ENCODE data around the gene TSPO2.

Gene TSPO2

DNA sequence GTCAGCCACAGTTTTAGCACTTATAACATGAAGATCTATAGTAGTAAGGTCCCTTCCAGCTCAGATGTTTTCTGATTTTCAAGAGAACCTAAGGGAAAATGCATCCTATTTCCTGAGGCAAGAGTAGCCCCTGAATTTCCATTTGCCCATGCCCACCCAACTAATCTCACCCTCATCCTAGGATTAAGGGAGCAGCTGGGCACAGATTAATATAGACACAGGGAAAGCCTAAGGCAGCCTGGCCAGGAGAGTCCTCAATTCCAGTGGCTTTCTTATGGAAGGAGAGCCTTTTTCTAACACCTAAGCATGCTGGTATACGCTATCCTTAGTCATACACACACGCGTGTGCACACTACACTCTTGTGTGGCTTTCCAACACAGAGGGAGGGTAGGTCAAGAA, 12.2 kb downstream of the TSPO2 start:
- H3K27me3 ChIP-seq (ENCODE audit: control insufficient read depth in 3 of 3, insufficient read depth in 3 of 3, low read depth in 1 of 3, low read length in 3 of 3), result no peaks in the 10 kb centered on the region
- no peak overlapping the region for H3K4ac ChIP-seq (ENCODE audit: low read length)
- H2AK5ac ChIP-seq (ENCODE audit: low read depth, low read length), result no peak overlapping the region
- H2BK12ac ChIP-seq (ENCODE audit: low read length), result no peak overlapping the region
- no peak overlapping the region for H3K18ac ChIP-seq (ENCODE audit: low read length)
- no CpG with 5 or more reads among the region's 3 CpGs for WGBS, 2 donors (ENCODE audit: extremely low coverage in 2 of 2, insufficient read length in 2 of 2, insufficient replicate concordance in 1 of 2)
- no peak for DNase-seq (ENCODE audit: low spot score)
- H3K4me1 ChIP-seq (ENCODE audit: control insufficient read depth in 2 of 2, insufficient read depth in 1 of 2, low read depth in 1 of 2, low read length in 2 of 2), result peaks cover 5 to 7% of the 10 kb centered on the region in 2 donors
- H3K4me3 ChIP-seq (ENCODE audit: low read length in 2 of 2), result no peak overlapping the region
- no peaks in the 10 kb centered on the region for H3K9me3 ChIP-seq (replicated peaks in 1 of 2; ENCODE audit: control insufficient read depth in 2 of 2, insufficient read depth in 1 of 2, low read depth in 1 of 2, low read length in 2 of 2)
- H3K27ac ChIP-seq (replicated peaks; ENCODE audit: low read length), result no peak overlapping the region
- H4K8ac ChIP-seq (ENCODE audit: low read depth, low read length), result no peak overlapping the region
- no peak overlapping the region for H2AFZ ChIP-seq (ENCODE audit: low read length)
- no peak overlapping the region for H3K4me2 ChIP-seq (ENCODE audit: insufficient read depth, low read length, poor library complexity, severe bottlenecking)
- no peak overlapping the region for H2BK15ac ChIP-seq (ENCODE audit: low read length)
- no peak overlapping the region for H2BK120ac ChIP-seq (ENCODE audit: low read depth, low read length)
- no peaks in the 10 kb centered on the region for H3K79me1 ChIP-seq (ENCODE audit: low read depth, low read length)
- H3K23ac ChIP-seq (ENCODE audit: low read depth, low read length, poor library complexity), result no peak overlapping the region
- H3K14ac ChIP-seq (ENCODE audit: low read length), result no peak overlapping the region
- no peak overlapping the region for H2BK5ac ChIP-seq (ENCODE audit: low read length)
- no peak overlapping the region for H4K91ac ChIP-seq (ENCODE audit: low read depth, low read length, poor library complexity)
- H3K36me3 ChIP-seq (replicated peaks in 1 of 2; ENCODE audit: control insufficient read depth in 2 of 2, insufficient read depth in 2 of 2, low read length in 2 of 2), result no peaks in the 10 kb centered on the region
- no peak overlapping the region for H3K9ac ChIP-seq (ENCODE audit: low read depth, low read length, poor library complexity)

DNA sequence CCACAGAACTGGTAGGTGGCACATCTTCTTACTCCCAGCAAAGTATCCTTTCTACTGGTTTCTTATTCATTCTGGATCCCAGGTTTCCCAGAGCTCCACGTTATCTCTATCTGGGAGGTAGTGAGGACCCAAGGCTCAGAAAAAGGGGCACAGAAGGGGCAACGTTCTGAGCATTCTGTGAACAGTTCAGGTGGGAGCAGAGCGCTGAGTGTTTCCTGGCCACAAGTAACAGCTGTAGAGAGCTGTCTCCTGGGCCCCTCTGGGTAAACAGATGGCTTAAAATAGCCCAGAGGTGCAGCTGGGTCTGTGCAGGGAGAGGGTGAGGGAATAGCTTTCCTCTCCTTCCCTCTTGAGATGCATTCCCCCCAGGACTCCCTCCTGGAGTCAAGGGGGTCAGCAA, 12.9 kb downstream of the TSPO2 start:
- Histone ChIP-seq H3K4me3 (ENCODE audit: low read length in 2 of 2) (no peak overlapping the region), H4K91ac (ENCODE audit: low read depth, low read length, poor library complexity) (no peak overlapping the region), H3K14ac (ENCODE audit: low read length) (no peak overlapping the region), H3K9ac (ENCODE audit: low read depth, low read length, poor library complexity) (no peak overlapping the region), H2BK120ac (ENCODE audit: low read depth, low read length) (no peak overlapping the region), H2AFZ (ENCODE audit: low read length) (no peak overlapping the region), H2BK12ac (ENCODE audit: low read length) (no peak overlapping the region), H2BK15ac (ENCODE audit: low read length) (no peak overlapping the region), H3K27ac (replicated peaks; ENCODE audit: low read length) (no peak overlapping the region), H3K23ac (ENCODE audit: low read depth, low read length, poor library complexity) (no peak overlapping the region), H2BK5ac (ENCODE audit: low read length) (no peak overlapping the region), H3K18ac (ENCODE audit: low read length) (no peak overlapping the region), H4K8ac (ENCODE audit: low read depth, low read length) (no peak overlapping the region), H3K27me3 (ENCODE audit: control insufficient read depth in 3 of 3, insufficient read depth in 3 of 3, low read depth in 1 of 3, low read length in 3 of 3) (no peaks in the 10 kb centered on the region), H3K79me1 (ENCODE audit: low read depth, low read length) (no peaks in the 10 kb centered on the region), H3K4ac (ENCODE audit: low read length) (no peak overlapping the region), H3K4me2 (ENCODE audit: insufficient read depth, low read length, poor library complexity, severe bottlenecking) (no peak overlapping the region), H2AK5ac (ENCODE audit: low read depth, low read length) (no peak overlapping the region), H3K36me3 (replicated peaks in 1 of 2; ENCODE audit: control insufficient read depth in 2 of 2, insufficient read depth in 2 of 2, low read length in 2 of 2) (no peaks in the 10 kb centered on the region), H3K4me1 (ENCODE audit: control insufficient read depth in 2 of 2, insufficient read depth in 1 of 2, low read depth in 1 of 2, low read length in 2 of 2) (peaks cover 3 to 7% of the 10 kb centered on the region in 2 donors), H3K9me3 (replicated peaks in 1 of 2; ENCODE audit: control insufficient read depth in 2 of 2, insufficient read depth in 1 of 2, low read depth in 1 of 2, low read length in 2 of 2) (no peaks in the 10 kb centered on the region)
- no peak for DNase-seq (ENCODE audit: low spot score)
- WGBS, 2 donors (ENCODE audit: extremely low coverage in 2 of 2, insufficient read length in 2 of 2, insufficient replicate concordance in 1 of 2), result no CpG with 5 or more reads among the region's 3 CpGs

- Histone ChIP-seq H2BK5ac (ENCODE audit: low read length) (no peak overlapping the region), H3K18ac (ENCODE audit: low read length) (no peak overlapping the region), H2AFZ (ENCODE audit: low read length) (no peak overlapping the region), H3K79me1 (ENCODE audit: low read depth, low read length) (no peaks in the 10 kb centered on the region), H3K4me2 (ENCODE audit: insufficient read depth, low read length, poor library complexity, severe bottlenecking) (no peak overlapping the region), H3K14ac (ENCODE audit: low read length) (no peak overlapping the region), H3K4me1 (ENCODE audit: control insufficient read depth in 2 of 2, insufficient read depth in 1 of 2, low read depth in 1 of 2, low read length in 2 of 2) (peaks cover 3 to 4% of the 10 kb centered on the region in 2 donors), H3K27me3 (ENCODE audit: control insufficient read depth in 3 of 3, insufficient read depth in 3 of 3, low read depth in 1 of 3, low read length in 3 of 3) (no peaks in the 10 kb centered on the region), H2BK15ac (ENCODE audit: low read length) (no peak overlapping the region), H4K91ac (ENCODE audit: low read depth, low read length, poor library complexity) (no peak overlapping the region), H2BK12ac (ENCODE audit: low read length) (no peak overlapping the region), H3K4ac (ENCODE audit: low read length) (no peak overlapping the region), H3K9ac (ENCODE audit: low read depth, low read length, poor library complexity) (no peak overlapping the region), H4K8ac (ENCODE audit: low read depth, low read length) (no peak overlapping the region), H3K36me3 (replicated peaks in 1 of 2; ENCODE audit: control insufficient read depth in 2 of 2, insufficient read depth in 2 of 2, low read length in 2 of 2) (peaks cover 0 to 12% of the 10 kb centered on the region in 2 donors), H3K9me3 (replicated peaks in 1 of 2; ENCODE audit: control insufficient read depth in 2 of 2, insufficient read depth in 1 of 2, low read depth in 1 of 2, low read length in 2 of 2) (no peaks in the 10 kb centered on the region), H3K23ac (ENCODE audit: low read depth, low read length, poor library complexity) (no peak overlapping the region), H2BK120ac (ENCODE audit: low read depth, low read length) (no peak overlapping the region), H2AK5ac (ENCODE audit: low read depth, low read length) (no peak overlapping the region), H3K4me3 (ENCODE audit: low read length in 2 of 2) (peak overlapping the region in 1 of 2 donors; percentile 47), H3K27ac (replicated peaks; ENCODE audit: low read length) (no peak overlapping the region)
- DNase-seq (ENCODE audit: low spot score), result no peak
- WGBS, 2 donors (ENCODE audit: extremely low coverage in 2 of 2, insufficient read length in 2 of 2, insufficient replicate concordance in 1 of 2), result no CpG with 5 or more reads among the region's 6 CpGs
These were observed 14.7 kb downstream of the TSPO2 start for GRCh38 chr6:41056768-41057490.

GRCh38 chr6:41058783-41059181, 16.5 kb downstream of the TSPO2 start:
- H2AFZ ChIP-seq (ENCODE audit: low read length), result no peak overlapping the region
- no peak overlapping the region for H2BK5ac ChIP-seq (ENCODE audit: low read length)
- no peaks in the 10 kb centered on the region for H3K79me1 ChIP-seq (ENCODE audit: low read depth, low read length)
- H3K23ac ChIP-seq (ENCODE audit: low read depth, low read length, poor library complexity), result no peak overlapping the region
- no peaks in the 10 kb centered on the region for H3K27me3 ChIP-seq (ENCODE audit: control insufficient read depth in 3 of 3, insufficient read depth in 3 of 3, low read depth in 1 of 3, low read length in 3 of 3)
- H3K18ac ChIP-seq (ENCODE audit: low read length), result no peak overlapping the region
- no peak overlapping the region for H2BK12ac ChIP-seq (ENCODE audit: low read length)
- no peak overlapping the region for H2BK15ac ChIP-seq (ENCODE audit: low read length)
- no peak overlapping the region for H4K8ac ChIP-seq (ENCODE audit: low read depth, low read length)
- H3K4ac ChIP-seq (ENCODE audit: low read length), result no peak overlapping the region
- DNase-seq (ENCODE audit: low spot score), result no peak
- no peak overlapping the region for H2AK5ac ChIP-seq (ENCODE audit: low read depth, low read length)
- no peaks in the 10 kb centered on the region for H3K9me3 ChIP-seq (replicated peaks in 1 of 2; ENCODE audit: control insufficient read depth in 2 of 2, insufficient read depth in 1 of 2, low read depth in 1 of 2, low read length in 2 of 2)
- WGBS, 2 donors (ENCODE audit: extremely low coverage in 2 of 2, insufficient read length in 2 of 2, insufficient replicate concordance in 1 of 2), result no CpG with 5 or more reads among the region's 2 CpGs
- H2BK120ac ChIP-seq (ENCODE audit: low read depth, low read length), result no peak overlapping the region
- peaks cover 0 to 24% of the 10 kb centered on the region in 2 donors for H3K36me3 ChIP-seq (replicated peaks in 1 of 2; ENCODE audit: control insufficient read depth in 2 of 2, insufficient read depth in 2 of 2, low read length in 2 of 2)
- no peak overlapping the region for H4K91ac ChIP-seq (ENCODE audit: low read depth, low read length, poor library complexity)
- H3K9ac ChIP-seq (ENCODE audit: low read depth, low read length, poor library complexity), result no peak overlapping the region
- no peak overlapping the region for H3K4me2 ChIP-seq (ENCODE audit: insufficient read depth, low read length, poor library complexity, severe bottlenecking)
- H3K4me3 ChIP-seq (ENCODE audit: low read length in 2 of 2), result no peak overlapping the region
- H3K27ac ChIP-seq (replicated peaks; ENCODE audit: low read length), result no peak overlapping the region
- peaks cover 0 to 2% of the 10 kb centered on the region in 2 donors for H3K4me1 ChIP-seq (ENCODE audit: control insufficient read depth in 2 of 2, insufficient read depth in 1 of 2, low read depth in 1 of 2, low read length in 2 of 2)
- no peak overlapping the region for H3K14ac ChIP-seq (ENCODE audit: low read length)

Measured in neuronal stem cell (in vitro differentiated cells).